Fibroblast of lung (primary cell): ENCODE measurements around the gene ITFG2. TPM values are rescaled to one million over a fixed set of nuclear protein-coding genes. Genes with fewer than 3 reads are reported as not detected.

ENCODE experiments used
- DNase-seq, 2 donors: peaks; one replicate each; pipeline versions ENCODE4 v3.0.0 to v3.0.0-alpha.2; 2010; ENCODE audit warnings: low read depth in 2 of 2
- H2AFZ ChIP-seq: 2 replicates; pipeline ENCODE4 v1.5.1; 2012; ENCODE audit warnings: low read length, control low read depth, inconsistent platforms
- H3K27ac ChIP-seq: 2 replicates; pipeline ENCODE4 v1.5.1; 2011; ENCODE audit warnings: low read length, control low read depth; ENCODE audit not compliant: insufficient read depth
- H3K27me3 ChIP-seq: 2 replicates; pipeline ENCODE4 v1.5.1; 2011; ENCODE audit warnings: mild to moderate bottlenecking, low read length; ENCODE audit not compliant: control insufficient read depth, insufficient read depth
- H3K36me3 ChIP-seq: 2 replicates; pipeline ENCODE4 v1.5.1; 2011; ENCODE audit warnings: low read length; ENCODE audit not compliant: control insufficient read depth, insufficient read depth
- H3K4me1 ChIP-seq: 2 replicates; pipeline ENCODE4 v1.5.1; 2011; ENCODE audit warnings: low read length; ENCODE audit not compliant: control insufficient read depth, insufficient read depth; ENCODE audit errors: extremely low read depth
- H3K4me2 ChIP-seq: 2 replicates; pipeline ENCODE4 v1.5.1; 2011; ENCODE audit warnings: low read length, control low read depth; ENCODE audit not compliant: insufficient read depth; ENCODE audit errors: extremely low read depth
- H3K4me3 ChIP-seq, 4 experiments: fragments of 200-600 bp in 1 of 4; sonication (generic) in 1 of 4; replicated peaks in 1 of 4; 2 replicates each; pipeline ENCODE4 v1.5.1; 2011 to 2016; ENCODE audit warnings: low read length in 4 of 4, low read depth in 3 of 4, mild to moderate bottlenecking in 3 of 4, control low read depth in 2 of 4, inconsistent platforms in 1 of 4, mixed read lengths in 1 of 4; ENCODE audit not compliant: insufficient read depth in 1 of 4; ENCODE audit errors: control extremely low read depth in 1 of 4
- H3K79me2 ChIP-seq: 2 replicates; pipeline ENCODE4 v1.5.1; 2012; ENCODE audit warnings: mild to moderate bottlenecking, low read length, inconsistent platforms; ENCODE audit not compliant: control insufficient read depth, insufficient read depth
- H3K9ac ChIP-seq: 2 replicates; pipeline ENCODE4 v1.5.1; 2011; ENCODE audit warnings: mild to moderate bottlenecking, low read length, control low read depth; ENCODE audit not compliant: insufficient read depth
- H3K9me3 ChIP-seq: 2 replicates; pipeline ENCODE4 v1.5.1; 2012; ENCODE audit warnings: low read depth, low read length; ENCODE audit not compliant: control insufficient read depth, insufficient read depth
- H4K20me1 ChIP-seq: 2 replicates; pipeline ENCODE4 v1.5.1; 2011; ENCODE audit warnings: low read length; ENCODE audit not compliant: control insufficient read depth, insufficient read depth; ENCODE audit errors: extremely low read depth
- EZH2 ChIP-seq: IDR thresholded peaks from 2 replicates; pipeline ENCODE4 v1.5.1; 2012; ENCODE audit warnings: low read length, control low read depth, mild to moderate bottlenecking; ENCODE audit errors: missing control alignments
- polyA plus RNA-seq, 2 donors: library from polyadenylated mRNA; depleted of rRNA in 1 of 2; stranded (reverse) in 1 of 2; unstranded in 1 of 2; fragments of >200 nt; gene quantifications; 2 replicates each; pipeline ENCODE4 v1.2.1, GENCODE V29; 2011 to 2012; ENCODE audit warnings: missing spikeins in 1 of 2
- total RNA-seq: library from RNA; depleted of rRNA; stranded (reverse); fragments of >200 nt; gene quantifications from 2 replicates; pipeline ENCODE4 v1.2.1, GENCODE V29; 2014
- TF ChIP-seq, protein P1 (sequence below), 2 donors: IDR thresholded peaks in 1 of 2; conservative IDR thresholded peaks in 1 of 2; 1 replicate in 1 of 2; 2 replicates in 1 of 2; pipeline ENCODE4 v1.5.1; 2011 to 2012; ENCODE audit warnings: low read length in 2 of 2, control low read depth in 1 of 2, inconsistent platforms in 1 of 2, low read depth in 1 of 2, mild to moderate bottlenecking in 1 of 2

ITFG2 gene
- total and polyA plus RNA-seq, 2 donors (not counting 1 experiment from before 2014, with no cell fraction given) = 13.5 to 18.2 TPM

GRCh38 chr12:2856051-2856450, 43.6 kb downstream of the ITFG2 start:
- peaks cover 3% of the 10 kb centered on the region for H3K4me1 ChIP-seq
- no peak overlapping the region for H3K9ac ChIP-seq
- no peak overlapping the region for H2AFZ ChIP-seq
- no peak overlapping the region for H3K4me3 ChIP-seq
- H3K79me2 ChIP-seq = no peaks in the 10 kb centered on the region
- no peak overlapping the region for H3K4me2 ChIP-seq
- TF ChIP-seq, protein P1, sequence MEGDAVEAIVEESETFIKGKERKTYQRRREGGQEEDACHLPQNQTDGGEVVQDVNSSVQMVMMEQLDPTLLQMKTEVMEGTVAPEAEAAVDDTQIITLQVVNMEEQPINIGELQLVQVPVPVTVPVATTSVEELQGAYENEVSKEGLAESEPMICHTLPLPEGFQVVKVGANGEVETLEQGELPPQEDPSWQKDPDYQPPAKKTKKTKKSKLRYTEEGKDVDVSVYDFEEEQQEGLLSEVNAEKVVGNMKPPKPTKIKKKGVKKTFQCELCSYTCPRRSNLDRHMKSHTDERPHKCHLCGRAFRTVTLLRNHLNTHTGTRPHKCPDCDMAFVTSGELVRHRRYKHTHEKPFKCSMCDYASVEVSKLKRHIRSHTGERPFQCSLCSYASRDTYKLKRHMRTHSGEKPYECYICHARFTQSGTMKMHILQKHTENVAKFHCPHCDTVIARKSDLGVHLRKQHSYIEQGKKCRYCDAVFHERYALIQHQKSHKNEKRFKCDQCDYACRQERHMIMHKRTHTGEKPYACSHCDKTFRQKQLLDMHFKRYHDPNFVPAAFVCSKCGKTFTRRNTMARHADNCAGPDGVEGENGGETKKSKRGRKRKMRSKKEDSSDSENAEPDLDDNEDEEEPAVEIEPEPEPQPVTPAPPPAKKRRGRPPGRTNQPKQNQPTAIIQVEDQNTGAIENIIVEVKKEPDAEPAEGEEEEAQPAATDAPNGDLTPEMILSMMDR (conservative IDR thresholded peaks at IDR 0.05 in 1 of 2, IDR thresholded peaks at IDR 0.05 in 1 of 2; ENCODE audit: low read depth in 1 of 2, low read length in 2 of 2) = no peak
- no peak for TF ChIP-seq EZH2
- H3K36me3 ChIP-seq = no peaks in the 10 kb centered on the region
- no peak overlapping the region for H3K27ac ChIP-seq
- H3K9me3 ChIP-seq = no peaks in the 10 kb centered on the region
- H3K27me3 ChIP-seq = no peaks in the 10 kb centered on the region
- H4K20me1 ChIP-seq = no peaks in the 10 kb centered on the region
- DNase-seq = no peak

DNA sequence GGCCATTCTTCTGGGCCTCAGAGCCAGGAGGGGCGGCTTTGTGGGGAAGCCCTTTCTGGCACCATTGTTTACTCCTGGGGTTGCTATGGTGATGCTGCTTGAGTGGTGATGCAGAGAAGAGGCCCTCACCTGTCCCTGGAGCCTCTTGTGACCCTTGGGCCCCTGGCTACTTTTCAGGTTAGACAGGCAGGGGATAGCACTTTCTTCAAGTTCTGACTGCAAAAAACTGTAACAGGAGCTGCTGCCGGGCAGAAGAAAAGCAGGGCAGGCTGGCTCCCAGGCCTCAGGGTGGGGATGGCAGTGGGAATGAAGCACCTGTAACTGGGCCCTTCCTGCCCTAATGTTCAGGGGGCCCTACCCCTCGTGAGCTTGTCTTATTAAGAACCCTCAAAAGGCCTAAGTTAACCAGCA, 44.6 kb downstream of the ITFG2 start, which contains the start of gene TEX52:
TEX52 (minus strand) TSS at position 19 of the 411 bp plus-strand sequence; CDS start at position 6, 13 bp downstream.
- Histone ChIP-seq H2AFZ (no peak within 1 kb of the TSS), H3K4me1 (peaks cover 3% of the 10 kb centered on the region), H3K27me3 (no peaks in the 10 kb centered on the region), H4K20me1 (no peaks in the 10 kb centered on the region), H3K9me3 (no peaks in the 10 kb centered on the region), H3K27ac (no peak within 1 kb of the TSS), H3K36me3 (no peaks in the 10 kb centered on the region), H3K4me2 (no peak within 1 kb of the TSS), H3K79me2 (no peaks in the 10 kb centered on the region), H3K4me3 (no peak within 1 kb of the TSS), H3K9ac (no peak within 1 kb of the TSS)
- TF ChIP-seq EZH2 = no peak
- TF ChIP-seq, protein P1 (conservative IDR thresholded peaks at IDR 0.05 in 1 of 2, IDR thresholded peaks at IDR 0.05 in 1 of 2; ENCODE audit: low read depth in 1 of 2, low read length in 2 of 2) = no peak
- no peak for DNase-seq

DNA sequence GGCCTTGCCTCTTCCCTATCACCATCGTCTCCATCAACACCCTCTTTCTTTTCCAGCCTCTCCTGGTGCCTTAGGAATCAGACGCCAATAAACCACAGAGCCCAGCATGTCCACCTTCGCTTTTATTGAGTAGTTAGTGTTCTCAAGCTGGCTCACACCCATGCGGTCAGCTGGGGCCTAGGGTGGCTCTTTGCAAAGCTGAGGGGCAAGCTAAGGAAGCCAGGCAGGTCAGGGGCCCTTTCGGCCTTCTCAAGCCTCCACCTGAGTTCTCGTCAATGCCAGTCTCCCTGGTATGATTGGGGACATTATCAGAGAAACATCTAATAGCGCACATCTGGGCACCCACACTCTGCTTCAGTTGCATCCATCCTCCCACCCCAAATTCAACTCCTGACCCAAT, 45.1 kb downstream of the ITFG2 start:
- H3K9ac ChIP-seq = no peak overlapping the region
- H4K20me1 ChIP-seq = no peaks in the 10 kb centered on the region
- H3K4me1 ChIP-seq = peaks cover 3% of the 10 kb centered on the region
- H2AFZ ChIP-seq = no peak overlapping the region
- no peaks in the 10 kb centered on the region for H3K9me3 ChIP-seq
- DNase-seq = no peak
- no peak overlapping the region for H3K27ac ChIP-seq
- H3K4me3 ChIP-seq = no peak overlapping the region
- no peaks in the 10 kb centered on the region for H3K27me3 ChIP-seq
- H3K4me2 ChIP-seq = no peak overlapping the region
- no peaks in the 10 kb centered on the region for H3K36me3 ChIP-seq
- TF ChIP-seq, protein P1 (conservative IDR thresholded peaks at IDR 0.05 in 1 of 2, IDR thresholded peaks at IDR 0.05 in 1 of 2; ENCODE audit: low read depth in 1 of 2, low read length in 2 of 2) = no peak
- no peak for TF ChIP-seq EZH2
- no peaks in the 10 kb centered on the region for H3K79me2 ChIP-seq
